Stimulated activated CD4-positive, alpha-beta T cell treated with anti-CD3 and anti-CD28 coated beads, TNF-alpha, amount 100 ng/mL, for 24 hours (primary cell): Measurements from ENCODE around the gene ANKS6.

Experiments used
- DNase-seq, 3 experiments: peaks; one replicate each; pipeline ENCODE4 v3.0.0-alpha.2; 2020; ENCODE audit warnings: low read depth in 3 of 3

ANKS6 gene

GRCh38 chr9:98772364-98773155, 23.8 kb downstream of the ANKS6 start:
- no peak for DNase-seq

- DNase-seq: no peak
These were observed 25.0 kb downstream of the ANKS6 start for GRCh38 chr9:98771209-98771874.

GRCh38 chr9:98770717-98771116, 25.6 kb downstream of the ANKS6 start:
- DNase-seq: no peak

GRCh38 chr9:98768344-98768743, 28.0 kb downstream of the ANKS6 start:
- no peak for DNase-seq

GRCh38 chr9:98767915-98768314, 28.4 kb downstream of the ANKS6 start:
- no peak for DNase-seq

GRCh38 chr9:98767196-98767595, 29.2 kb downstream of the ANKS6 start:
- no peak for DNase-seq

GRCh38 chr9:98766586-98766985, 29.8 kb downstream of the ANKS6 start:
- no peak for DNase-seq

- DNase-seq: no peak
These were observed 31.1 kb downstream of the ANKS6 start for GRCh38 chr9:98765256-98765655.

GRCh38 chr9:98763986-98764745, 32.2 kb downstream of the ANKS6 start:
- DNase-seq: no peak

GRCh38 chr9:98760231-98760630, 36.1 kb downstream of the ANKS6 start:
- DNase-seq: no peak

- DNase-seq: no peak
These were observed 41.2 kb downstream of the ANKS6 start for GRCh38 chr9:98755006-98755618.

GRCh38 chr9:98751210-98751609, 45.1 kb downstream of the ANKS6 start:
- DNase-seq: no peak

GRCh38 chr9:98750364-98751060, 45.8 kb downstream of the ANKS6 start:
- DNase-seq: no peak

- no peak for DNase-seq
These were observed 48.9 kb downstream of the ANKS6 start for GRCh38 chr9:98747476-98747875.

- no peak for DNase-seq
These were observed 50.9 kb downstream of the ANKS6 start for GRCh38 chr9:98745470-98745869.

- no peak for DNase-seq
These were observed 52.3 kb downstream of the ANKS6 start for GRCh38 chr9:98743818-98744611.

GRCh38 chr9:98743329-98743728, 53.0 kb downstream of the ANKS6 start:
- no peak for DNase-seq

GRCh38 chr9:98742325-98743280, 53.8 kb downstream of the ANKS6 start:
- no peak for DNase-seq

GRCh38 chr9:98740226-98740881, 56.0 kb downstream of the ANKS6 start:
- no peak for DNase-seq
